HEK293 (cell line): Measurements from ENCODE around the gene ITPR3.

ENCODE experiments used
- CTCF ChIA-PET: fragments of 350-600 bp; formaldehyde crosslinking; extraction: SDS; loops from one replicate; lab custom pipeline; 2021; ENCODE audit warnings: antibody characterized with exemption; lab: Yijun Ruan, JAX
- POLR2A ChIA-PET: fragments of 300-600 bp; formaldehyde crosslinking; extraction: SDS; loops from one replicate; lab custom pipeline; 2020; ENCODE audit warnings: antibody characterized with exemption, inconsistent platforms; lab: Yijun Ruan, JAX
- H3K27ac ChIP-seq: fragments of 200-500 bp; sonication (Bioruptor generic); 2 replicates; pipeline ENCODE4 v1.5.1; 2014; ENCODE audit warnings: low read depth, low read length, control low read depth, inconsistent platforms; ENCODE audit errors: extremely low read depth
- H3K36me3 ChIP-seq, 2 experiments: fragments of 200-500 bp in 1 of 2; sonication (Bioruptor generic) in 1 of 2; 1 replicate in 1 of 2; 2 replicates in 1 of 2; pipeline ENCODE4 v1.5.1; 2014 to 2017; ENCODE audit warnings: inconsistent platforms in 2 of 2, low read length in 2 of 2; ENCODE audit not compliant: control insufficient read depth in 2 of 2, insufficient read depth in 1 of 2
- H3K4me1 ChIP-seq: fragments of 200-500 bp; sonication (Bioruptor generic); 2 replicates; pipeline ENCODE4 v1.5.1; 2014; ENCODE audit warnings: mild to moderate bottlenecking, low read length, inconsistent platforms; ENCODE audit not compliant: control insufficient read depth, insufficient read depth
- H3K4me3 ChIP-seq: 2 replicates; pipeline ENCODE4 v1.5.1; 2011; ENCODE audit warnings: low read depth, mild to moderate bottlenecking, control low read depth, low read length, moderate library complexity
- H3K9me3 ChIP-seq: fragments of 200-500 bp; sonication (Bioruptor generic); 2 replicates; pipeline ENCODE4 v1.5.1; 2014; ENCODE audit warnings: low read depth, low read length, inconsistent platforms; ENCODE audit not compliant: control insufficient read depth, insufficient read depth
- GLI4 ChIP-seq: fragments of 450-650 bp; formaldehyde crosslinking; IDR thresholded peaks from 2 replicates; pipeline ENCODE4 v1.5.1; 2016; ENCODE audit warnings: missing biosample characterization, missing genetic modification characterization
- GLIS1 ChIP-seq: fragments of 450-650 bp; formaldehyde crosslinking; IDR thresholded peaks from 2 replicates; pipeline ENCODE4 v1.5.1; 2016; ENCODE audit warnings: missing biosample characterization, missing genetic modification characterization
- ZBTB21 ChIP-seq: fragments of 450-650 bp; formaldehyde crosslinking; IDR thresholded peaks from 2 replicates; pipeline ENCODE4 v1.5.1; 2017; ENCODE audit warnings: missing biosample characterization, missing genetic modification characterization
- ZFP3 ChIP-seq: fragments of 450-650 bp; formaldehyde crosslinking; IDR thresholded peaks from 2 replicates; pipeline ENCODE4 v1.5.1; 2016; ENCODE audit warnings: low read depth, missing biosample characterization, missing genetic modification characterization
- ZNF19 ChIP-seq: fragments of 450-650 bp; formaldehyde crosslinking; IDR thresholded peaks from 2 replicates; pipeline ENCODE4; 2016; ENCODE audit warnings: missing biosample characterization, missing genetic modification characterization, low read depth
- ZNF202 ChIP-seq: fragments of 450-650 bp; formaldehyde crosslinking; IDR thresholded peaks from 2 replicates; pipeline ENCODE4 v1.5.1; 2016; ENCODE audit warnings: missing biosample characterization, missing genetic modification characterization, borderline replicate concordance
- ZNF221 ChIP-seq: fragments of 450-650 bp; formaldehyde crosslinking; IDR thresholded peaks from 2 replicates; pipeline ENCODE4 v1.5.1; 2017; ENCODE audit warnings: missing biosample characterization, missing genetic modification characterization, borderline replicate concordance
- ZNF24 ChIP-seq: fragments of 450-650 bp; formaldehyde crosslinking; IDR thresholded peaks from 2 replicates; pipeline ENCODE4 v1.5.1; 2016; ENCODE audit warnings: missing biosample characterization, missing genetic modification characterization
- ZNF324 ChIP-seq: fragments of 450-650 bp; formaldehyde crosslinking; IDR thresholded peaks from 2 replicates; pipeline ENCODE4 v1.5.1; 2016; ENCODE audit warnings: missing biosample characterization, missing genetic modification characterization
- ZNF341 ChIP-seq: fragments of 450-650 bp; formaldehyde crosslinking; IDR thresholded peaks from 2 replicates; pipeline ENCODE4; 2016; ENCODE audit warnings: low read depth, missing biosample characterization, missing genetic modification characterization
- ZNF501 ChIP-seq: fragments of 450-650 bp; formaldehyde crosslinking; IDR thresholded peaks from 2 replicates; pipeline ENCODE4 v1.5.1; 2016; ENCODE audit warnings: missing biosample characterization, missing genetic modification characterization
- ZNF521 ChIP-seq: fragments of 450-650 bp; formaldehyde crosslinking; IDR thresholded peaks from 2 replicates; pipeline ENCODE4 v1.5.1; 2017; ENCODE audit warnings: missing biosample characterization, mild to moderate bottlenecking, missing genetic modification characterization
- ZNF548 ChIP-seq: fragments of 450-650 bp; formaldehyde crosslinking; IDR thresholded peaks from 2 replicates; pipeline ENCODE4 v1.5.1; 2016; ENCODE audit warnings: missing biosample characterization, missing genetic modification characterization
- ZNF561 ChIP-seq: fragments of 450-650 bp; IDR thresholded peaks from 2 replicates; pipeline ENCODE4 v1.5.1; 2018; ENCODE audit warnings: missing biosample characterization, missing genetic modification characterization, borderline replicate concordance
- ZNF654 ChIP-seq: fragments of 450-650 bp; formaldehyde crosslinking; IDR thresholded peaks from 2 replicates; pipeline ENCODE4 v1.5.1; 2016; ENCODE audit warnings: low read depth, missing biosample characterization, missing genetic modification characterization
- ZNF768 ChIP-seq: fragments of 450-650 bp; formaldehyde crosslinking; IDR thresholded peaks from 2 replicates; pipeline ENCODE4 v1.5.1; 2018; ENCODE audit warnings: missing biosample characterization, mild to moderate bottlenecking, missing genetic modification characterization
- TF ChIP-seq, protein P1 (sequence below): fragments of 450-650 bp; formaldehyde crosslinking; IDR thresholded peaks from 2 replicates; pipeline ENCODE4 v1.5.1; 2016; ENCODE audit warnings: missing biosample characterization, missing genetic modification characterization
- TF ChIP-seq, protein P2 (sequence below): fragments of 450-650 bp; formaldehyde crosslinking; IDR thresholded peaks from 2 replicates; pipeline ENCODE4 v1.5.1; 2016; ENCODE audit warnings: missing biosample characterization, missing genetic modification characterization
- TF ChIP-seq, protein P3 (sequence below): fragments of 450-650 bp; formaldehyde crosslinking; IDR thresholded peaks from 2 replicates; pipeline ENCODE4 v1.5.1; 2016; ENCODE audit warnings: missing biosample characterization, missing genetic modification characterization
- TF ChIP-seq, protein P4 (sequence below): fragments of 450-650 bp; formaldehyde crosslinking; IDR thresholded peaks from 2 replicates; pipeline ENCODE4 v1.5.1; 2016; ENCODE audit warnings: missing biosample characterization, missing genetic modification characterization
- TF ChIP-seq, protein P5 (sequence below): fragments of 450-650 bp; formaldehyde crosslinking; IDR thresholded peaks from 2 replicates; pipeline ENCODE4 v1.5.0; 2017; ENCODE audit warnings: missing biosample characterization, missing genetic modification characterization, borderline replicate concordance

The ITPR3 gene

DNA sequence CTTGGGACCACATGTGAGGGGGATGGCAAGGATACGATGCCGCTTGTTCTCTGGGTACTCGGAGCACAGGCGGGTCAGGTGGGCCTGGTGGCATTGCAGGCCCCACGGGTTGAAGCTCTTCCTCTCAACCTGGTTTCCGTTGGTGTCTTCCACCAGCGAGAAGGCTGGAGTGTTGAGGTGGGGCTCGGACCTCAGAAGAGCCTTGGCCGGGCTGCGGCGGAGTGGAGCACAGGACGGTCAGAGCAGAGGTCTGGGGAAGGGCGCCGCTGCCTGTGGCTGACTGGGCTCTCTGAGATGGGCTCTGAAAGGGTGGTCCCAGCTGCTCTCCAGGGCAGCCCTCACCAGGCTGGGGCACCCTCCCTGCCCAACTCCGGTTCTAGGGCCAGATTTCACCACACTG is 105.6 kb downstream of the ITPR3 start:
- H3K27ac ChIP-seq, result no peak overlapping the region
- no peak overlapping the region for H3K4me3 ChIP-seq
- CTCF ChIA-PET, result interaction anchor here (0.7 to 1.4 kb wide), 2 partner anchors 15 to 147 kb away, joined by 3 read pairs; partner anchors contain the start of genes BAK1 and UQCC2
- TF ChIP-seq ZNF768 (tag by site-specific recombination), result no peak
- no peak for TF ChIP-seq ZNF221 (tag by site-specific recombination)
- TF ChIP-seq, protein P1, sequence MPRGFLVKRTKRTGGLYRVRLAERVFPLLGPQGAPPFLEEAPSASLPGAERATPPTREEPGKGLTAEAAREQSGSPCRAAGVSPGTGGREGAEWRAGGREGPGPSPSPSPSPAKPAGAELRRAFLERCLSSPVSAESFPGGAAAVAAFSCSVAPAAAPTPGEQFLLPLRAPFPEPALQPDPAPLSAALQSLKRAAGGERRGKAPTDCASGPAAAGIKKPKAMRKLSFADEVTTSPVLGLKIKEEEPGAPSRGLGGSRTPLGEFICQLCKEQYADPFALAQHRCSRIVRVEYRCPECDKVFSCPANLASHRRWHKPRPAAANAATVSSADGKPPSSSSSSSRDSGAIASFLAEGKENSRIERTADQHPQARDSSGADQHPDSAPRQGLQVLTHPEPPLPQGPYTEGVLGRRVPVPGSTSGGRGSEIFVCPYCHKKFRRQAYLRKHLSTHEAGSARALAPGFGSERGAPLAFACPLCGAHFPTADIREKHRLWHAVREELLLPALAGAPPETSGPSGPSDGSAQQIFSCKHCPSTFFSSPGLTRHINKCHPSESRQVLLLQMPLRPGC (tag by site-specific recombination), result no peak
- no peak for TF ChIP-seq ZNF202 (tag by site-specific recombination)
- TF ChIP-seq GLIS1, result no peak
- no peak for TF ChIP-seq ZNF24
- TF ChIP-seq ZNF19 (tag by site-specific recombination), result no peak
- TF ChIP-seq ZNF501 (tag by site-specific recombination), result no peak
- no peak for TF ChIP-seq GLI4
- TF ChIP-seq ZNF561 (tag by site-specific recombination), result no peak
- no peak for TF ChIP-seq ZNF548 (tag by site-specific recombination)
- TF ChIP-seq ZBTB21, result no peak
- TF ChIP-seq, protein P2, sequence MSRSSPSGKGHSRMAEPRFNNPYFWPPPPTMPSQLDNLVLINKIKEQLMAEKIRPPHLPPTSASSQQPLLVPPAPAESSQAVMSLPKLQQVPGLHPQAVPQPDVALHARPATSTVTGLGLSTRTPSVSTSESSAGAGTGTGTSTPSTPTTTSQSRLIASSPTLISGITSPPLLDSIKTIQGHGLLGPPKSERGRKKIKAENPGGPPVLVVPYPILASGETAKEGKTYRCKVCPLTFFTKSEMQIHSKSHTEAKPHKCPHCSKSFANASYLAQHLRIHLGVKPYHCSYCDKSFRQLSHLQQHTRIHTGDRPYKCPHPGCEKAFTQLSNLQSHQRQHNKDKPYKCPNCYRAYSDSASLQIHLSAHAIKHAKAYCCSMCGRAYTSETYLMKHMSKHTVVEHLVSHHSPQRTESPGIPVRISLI, result no peak
- POLR2A ChIA-PET, result no interaction called here
- H3K9me3 ChIP-seq, result no peaks in the 10 kb centered on the region
- H3K4me1 ChIP-seq, result no peaks in the 10 kb centered on the region
- no peaks in the 10 kb centered on the region for H3K36me3 ChIP-seq

DNA sequence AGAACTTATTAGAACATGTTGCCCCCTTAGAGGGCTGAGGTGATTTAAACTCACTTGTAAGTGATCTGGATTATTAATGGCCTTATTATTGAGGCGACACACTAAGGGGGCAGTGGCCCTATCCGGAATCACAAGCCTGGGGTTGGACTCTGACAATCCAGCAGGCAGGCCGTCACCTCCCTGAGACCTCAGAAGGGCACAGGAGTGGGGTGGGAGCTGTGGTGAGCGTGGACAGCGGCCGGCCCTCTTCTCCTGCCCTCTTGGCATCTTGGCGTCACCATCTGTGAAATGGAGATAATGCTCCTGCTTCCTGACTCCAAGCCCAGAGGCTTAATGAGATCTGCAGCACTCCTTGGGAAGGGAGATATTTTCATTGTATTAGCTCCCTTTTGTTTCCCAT is 106.0 kb downstream of the ITPR3 start:
- no peaks in the 10 kb centered on the region for H3K4me1 ChIP-seq
- TF ChIP-seq ZFP3 (tag by site-specific recombination) (no peak), ZNF341 (tag by site-specific recombination) (no peak), ZNF654 (tag by site-specific recombination) (no peak), ZNF19 (tag by site-specific recombination) (no peak), ZNF324 (tag by site-specific recombination) (no peak), ZNF521 (tag by site-specific recombination) (no peak)
- TF ChIP-seq, protein P3, sequence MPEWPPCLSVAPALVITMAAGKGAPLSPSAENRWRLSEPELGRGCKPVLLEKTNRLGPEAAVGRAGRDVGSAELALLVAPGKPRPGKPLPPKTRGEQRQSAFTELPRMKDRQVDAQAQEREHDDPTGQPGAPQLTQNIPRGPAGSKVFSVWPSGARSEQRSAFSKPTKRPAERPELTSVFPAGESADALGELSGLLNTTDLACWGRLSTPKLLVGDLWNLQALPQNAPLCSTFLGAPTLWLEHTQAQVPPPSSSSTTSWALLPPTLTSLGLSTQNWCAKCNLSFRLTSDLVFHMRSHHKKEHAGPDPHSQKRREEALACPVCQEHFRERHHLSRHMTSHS (tag by site-specific recombination), result no peak
- TF ChIP-seq, protein P4, sequence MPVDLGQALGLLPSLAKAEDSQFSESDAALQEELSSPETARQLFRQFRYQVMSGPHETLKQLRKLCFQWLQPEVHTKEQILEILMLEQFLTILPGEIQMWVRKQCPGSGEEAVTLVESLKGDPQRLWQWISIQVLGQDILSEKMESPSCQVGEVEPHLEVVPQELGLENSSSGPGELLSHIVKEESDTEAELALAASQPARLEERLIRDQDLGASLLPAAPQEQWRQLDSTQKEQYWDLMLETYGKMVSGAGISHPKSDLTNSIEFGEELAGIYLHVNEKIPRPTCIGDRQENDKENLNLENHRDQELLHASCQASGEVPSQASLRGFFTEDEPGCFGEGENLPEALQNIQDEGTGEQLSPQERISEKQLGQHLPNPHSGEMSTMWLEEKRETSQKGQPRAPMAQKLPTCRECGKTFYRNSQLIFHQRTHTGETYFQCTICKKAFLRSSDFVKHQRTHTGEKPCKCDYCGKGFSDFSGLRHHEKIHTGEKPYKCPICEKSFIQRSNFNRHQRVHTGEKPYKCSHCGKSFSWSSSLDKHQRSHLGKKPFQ, result no peak
- TF ChIP-seq, protein P5, sequence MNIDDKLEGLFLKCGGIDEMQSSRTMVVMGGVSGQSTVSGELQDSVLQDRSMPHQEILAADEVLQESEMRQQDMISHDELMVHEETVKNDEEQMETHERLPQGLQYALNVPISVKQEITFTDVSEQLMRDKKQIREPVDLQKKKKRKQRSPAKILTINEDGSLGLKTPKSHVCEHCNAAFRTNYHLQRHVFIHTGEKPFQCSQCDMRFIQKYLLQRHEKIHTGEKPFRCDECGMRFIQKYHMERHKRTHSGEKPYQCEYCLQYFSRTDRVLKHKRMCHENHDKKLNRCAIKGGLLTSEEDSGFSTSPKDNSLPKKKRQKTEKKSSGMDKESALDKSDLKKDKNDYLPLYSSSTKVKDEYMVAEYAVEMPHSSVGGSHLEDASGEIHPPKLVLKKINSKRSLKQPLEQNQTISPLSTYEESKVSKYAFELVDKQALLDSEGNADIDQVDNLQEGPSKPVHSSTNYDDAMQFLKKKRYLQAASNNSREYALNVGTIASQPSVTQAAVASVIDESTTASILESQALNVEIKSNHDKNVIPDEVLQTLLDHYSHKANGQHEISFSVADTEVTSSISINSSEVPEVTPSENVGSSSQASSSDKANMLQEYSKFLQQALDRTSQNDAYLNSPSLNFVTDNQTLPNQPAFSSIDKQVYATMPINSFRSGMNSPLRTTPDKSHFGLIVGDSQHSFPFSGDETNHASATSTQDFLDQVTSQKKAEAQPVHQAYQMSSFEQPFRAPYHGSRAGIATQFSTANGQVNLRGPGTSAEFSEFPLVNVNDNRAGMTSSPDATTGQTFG (tag by site-specific recombination), result no peak
- no peaks in the 10 kb centered on the region for H3K9me3 ChIP-seq
- H3K27ac ChIP-seq, result no peak overlapping the region
- no peak overlapping the region for H3K4me3 ChIP-seq
- POLR2A ChIA-PET, result no interaction called here
- H3K36me3 ChIP-seq, result no peaks in the 10 kb centered on the region
- CTCF ChIA-PET, result interaction anchor here (0.7 to 1.4 kb wide), 2 partner anchors 16 to 147 kb away, joined by 3 read pairs; partner anchors contain the start of genes BAK1 and UQCC2
